Kidney epithelial cell (primary cell): ENCODE results near the gene ROPN1L. TPM values are rescaled to one million over a fixed set of nuclear protein-coding genes. Genes with fewer than 3 reads are reported as not detected.

Source experiments
- DNase-seq: peaks from one replicate; pipeline ENCODE4 v3.0.0-alpha.2; 2010; ENCODE audit warnings: low read depth
- H3K27me3 ChIP-seq: 2 replicates; pipeline ENCODE4 v1.6.0; 2011; ENCODE audit warnings: low read length; ENCODE audit not compliant: control insufficient read depth, insufficient read depth
- H3K36me3 ChIP-seq: 2 replicates; pipeline ENCODE4 v1.5.1; 2011; ENCODE audit warnings: low read length; ENCODE audit not compliant: control insufficient read depth, insufficient read depth
- H3K4me3 ChIP-seq: 2 replicates; pipeline ENCODE4 v1.5.1; 2011; ENCODE audit warnings: low read depth, mild to moderate bottlenecking, control low read depth, low read length
- total RNA-seq: library from RNA; depleted of rRNA; stranded (reverse); fragments of >200 nt; gene quantifications from 2 replicates; pipeline ENCODE4 v1.2.3, GENCODE V29; 2015
- TF ChIP-seq, protein P1 (sequence below): IDR thresholded peaks from 2 replicates; pipeline ENCODE4 v1.5.1; 2011; ENCODE audit warnings: mild to moderate bottlenecking, moderate library complexity, low read length, control low read depth, inconsistent platforms; ENCODE audit not compliant: insufficient read depth, poor library complexity, severe bottlenecking

ROPN1L gene
- total RNA-seq, 1 donor from 2014 or later = 0.21 TPM

DNA sequence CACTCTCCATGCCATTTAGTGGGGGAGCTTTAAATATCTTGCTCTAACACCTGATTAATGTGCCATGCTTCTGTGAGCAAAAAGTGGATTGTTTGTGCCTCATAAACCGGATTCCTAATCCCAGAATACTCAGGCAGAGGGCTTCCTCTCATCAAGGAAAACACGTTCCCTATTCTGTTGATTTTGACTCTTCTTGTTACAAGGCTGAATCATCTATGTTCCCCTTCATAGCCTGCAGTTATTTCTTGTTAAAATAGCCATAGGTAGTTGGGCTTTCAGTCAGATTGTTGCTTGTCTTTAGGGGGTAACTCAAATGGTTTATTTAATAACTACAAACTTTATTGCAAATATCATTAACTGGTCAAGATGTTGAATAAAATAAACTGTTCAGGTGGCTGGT, 26.6 kb downstream of the ROPN1L start:
- Histone ChIP-seq H3K27me3 (no peaks in the 10 kb centered on the region), H3K36me3 (no peaks in the 10 kb centered on the region), H3K4me3 (no peak overlapping the region)
- DNase-seq = no peak
- TF ChIP-seq, protein P1, sequence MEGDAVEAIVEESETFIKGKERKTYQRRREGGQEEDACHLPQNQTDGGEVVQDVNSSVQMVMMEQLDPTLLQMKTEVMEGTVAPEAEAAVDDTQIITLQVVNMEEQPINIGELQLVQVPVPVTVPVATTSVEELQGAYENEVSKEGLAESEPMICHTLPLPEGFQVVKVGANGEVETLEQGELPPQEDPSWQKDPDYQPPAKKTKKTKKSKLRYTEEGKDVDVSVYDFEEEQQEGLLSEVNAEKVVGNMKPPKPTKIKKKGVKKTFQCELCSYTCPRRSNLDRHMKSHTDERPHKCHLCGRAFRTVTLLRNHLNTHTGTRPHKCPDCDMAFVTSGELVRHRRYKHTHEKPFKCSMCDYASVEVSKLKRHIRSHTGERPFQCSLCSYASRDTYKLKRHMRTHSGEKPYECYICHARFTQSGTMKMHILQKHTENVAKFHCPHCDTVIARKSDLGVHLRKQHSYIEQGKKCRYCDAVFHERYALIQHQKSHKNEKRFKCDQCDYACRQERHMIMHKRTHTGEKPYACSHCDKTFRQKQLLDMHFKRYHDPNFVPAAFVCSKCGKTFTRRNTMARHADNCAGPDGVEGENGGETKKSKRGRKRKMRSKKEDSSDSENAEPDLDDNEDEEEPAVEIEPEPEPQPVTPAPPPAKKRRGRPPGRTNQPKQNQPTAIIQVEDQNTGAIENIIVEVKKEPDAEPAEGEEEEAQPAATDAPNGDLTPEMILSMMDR = no peak

DNA sequence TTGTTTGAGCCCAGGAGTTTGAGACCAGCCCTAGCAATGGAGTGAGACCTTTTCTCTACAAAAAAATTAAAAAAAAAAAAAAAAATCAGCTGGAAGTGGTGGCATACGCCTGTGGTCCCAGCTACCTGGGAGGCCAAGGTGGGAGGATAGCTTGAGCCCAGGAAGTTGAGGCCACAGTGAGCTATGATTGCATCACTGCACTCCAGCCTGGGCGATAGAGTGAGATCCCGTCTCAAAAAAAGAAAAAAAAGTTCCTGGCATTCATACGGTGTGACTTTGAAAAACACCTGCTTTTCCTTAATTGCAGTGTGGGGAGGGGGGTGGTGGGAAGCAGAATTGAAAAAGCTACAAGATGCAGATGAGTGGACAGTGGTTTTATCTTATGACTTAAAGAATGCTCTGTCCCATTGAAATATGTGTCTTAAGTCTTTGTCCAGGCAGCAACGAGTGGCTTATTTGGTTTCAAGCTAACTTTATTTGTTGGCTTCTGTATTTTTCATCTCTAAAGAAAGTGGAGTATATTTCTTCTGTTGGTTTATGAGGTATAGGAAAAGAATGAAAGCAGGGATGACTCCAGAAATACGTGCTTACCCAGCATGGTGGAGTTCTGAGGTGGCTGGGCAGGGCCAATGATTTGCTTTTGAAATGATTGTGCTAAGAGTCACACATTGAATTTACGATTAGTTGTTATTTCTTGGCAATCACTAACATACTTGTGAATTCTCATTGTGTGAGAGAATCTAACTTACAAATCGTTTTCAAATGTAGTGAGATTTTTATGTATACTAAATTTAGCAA, 27.8 kb downstream of the ROPN1L start:
- Histone ChIP-seq H3K36me3 (no peaks in the 10 kb centered on the region), H3K4me3 (no peak overlapping the region), H3K27me3 (no peaks in the 10 kb centered on the region)
- DNase-seq = peak; percentile 77
- TF ChIP-seq, protein P1 = no peak

DNA sequence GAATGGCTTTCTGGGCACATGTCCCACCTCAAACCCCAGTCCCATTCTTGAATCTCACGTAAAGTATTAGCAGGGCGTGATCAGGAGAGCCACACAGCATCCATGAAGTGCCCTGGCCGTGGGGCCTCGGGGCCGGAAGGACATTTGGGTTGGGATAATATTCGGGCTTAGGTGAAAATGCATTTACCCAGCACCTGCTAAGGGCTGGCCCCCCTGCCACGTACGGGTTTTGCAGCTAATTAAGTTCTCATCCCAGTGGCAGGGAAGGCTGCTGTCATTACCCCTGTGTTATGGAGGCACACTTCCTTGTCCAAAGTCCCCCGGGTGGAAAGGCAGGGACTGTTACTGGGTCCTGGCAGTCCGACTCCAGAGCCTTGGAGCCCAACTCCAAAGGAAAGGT, 29.0 kb downstream of the ROPN1L start:
- TF ChIP-seq, protein P1 = no peak
- Histone ChIP-seq H3K36me3 (no peaks in the 10 kb centered on the region), H3K4me3 (no peak overlapping the region), H3K27me3 (no peaks in the 10 kb centered on the region)
- no peak for DNase-seq

DNA sequence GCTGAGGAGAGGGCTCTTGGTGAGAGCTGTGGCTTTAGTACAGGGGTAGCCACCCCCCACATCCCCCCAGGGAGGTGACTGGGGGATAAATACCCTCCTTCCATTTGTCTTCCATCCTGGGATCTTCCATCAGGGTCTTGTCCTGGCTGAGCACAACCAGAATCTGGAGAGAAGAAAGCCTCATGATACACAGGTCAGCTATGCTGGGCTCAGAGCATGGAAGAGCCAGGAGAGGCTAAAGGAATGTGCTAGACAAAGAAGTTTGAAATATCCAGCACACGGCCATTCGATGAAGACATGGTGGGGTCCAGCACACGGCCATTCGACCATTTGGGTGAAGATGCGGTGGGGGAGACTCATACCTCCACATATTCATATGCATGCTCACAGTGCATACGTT, 30.0 kb downstream of the ROPN1L start:
- no peaks in the 10 kb centered on the region for H3K27me3 ChIP-seq
- H3K4me3 ChIP-seq = no peak overlapping the region
- TF ChIP-seq, protein P1 = no peak
- no peaks in the 10 kb centered on the region for H3K36me3 ChIP-seq
- no peak for DNase-seq

DNA sequence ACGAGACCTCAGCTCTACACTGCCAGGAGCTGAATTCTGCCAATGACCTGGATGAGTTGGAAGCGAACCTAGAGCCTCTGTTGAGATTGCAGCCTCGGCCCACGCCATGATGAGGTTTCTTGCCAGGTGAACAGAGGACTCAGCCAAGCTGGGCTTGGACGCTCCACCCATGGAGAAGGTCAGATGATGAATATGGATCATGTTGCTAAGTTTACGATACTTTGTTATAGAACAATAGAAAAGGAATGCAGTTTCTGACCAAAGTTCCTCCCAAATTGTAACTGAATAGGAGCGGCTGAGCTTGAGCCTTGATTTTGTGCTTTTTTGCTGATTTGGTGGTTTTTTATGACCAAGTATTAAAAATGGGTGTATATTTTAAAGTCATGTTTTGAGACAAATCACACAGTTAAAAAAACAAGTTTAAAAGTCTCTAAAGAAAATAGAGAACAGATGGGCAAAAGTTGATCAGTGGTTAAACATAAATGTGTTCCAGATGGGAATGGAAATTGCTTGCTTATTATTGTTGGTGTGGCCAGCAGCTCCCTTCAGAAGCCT, 32.9 kb downstream of the ROPN1L start:
- DNase-seq = no peak
- no peak overlapping the region for H3K4me3 ChIP-seq

More for the DNA sequence above, 32.9 kb downstream of the ROPN1L start:
- TF ChIP-seq, protein P1 = no peak
- H3K27me3 ChIP-seq = no peaks in the 10 kb centered on the region
- H3K36me3 ChIP-seq = no peaks in the 10 kb centered on the region
